GM18858 (cell line): ENCODE measurements around the gene SLC23A2.
"Not testable (repeated sequence)": the region's sequence is repeated elsewhere in the genome, so short reads cannot be mapped to it uniquely, and the experiment has no call there.

Source experiments
- ATAC-seq: cut with Tn5 transposase; IDR thresholded peaks from one replicate; pipeline ENCODE4 v1.9.1; 2021; ENCODE audit not compliant: unreplicated experiment

Gene SLC23A2

DNA sequence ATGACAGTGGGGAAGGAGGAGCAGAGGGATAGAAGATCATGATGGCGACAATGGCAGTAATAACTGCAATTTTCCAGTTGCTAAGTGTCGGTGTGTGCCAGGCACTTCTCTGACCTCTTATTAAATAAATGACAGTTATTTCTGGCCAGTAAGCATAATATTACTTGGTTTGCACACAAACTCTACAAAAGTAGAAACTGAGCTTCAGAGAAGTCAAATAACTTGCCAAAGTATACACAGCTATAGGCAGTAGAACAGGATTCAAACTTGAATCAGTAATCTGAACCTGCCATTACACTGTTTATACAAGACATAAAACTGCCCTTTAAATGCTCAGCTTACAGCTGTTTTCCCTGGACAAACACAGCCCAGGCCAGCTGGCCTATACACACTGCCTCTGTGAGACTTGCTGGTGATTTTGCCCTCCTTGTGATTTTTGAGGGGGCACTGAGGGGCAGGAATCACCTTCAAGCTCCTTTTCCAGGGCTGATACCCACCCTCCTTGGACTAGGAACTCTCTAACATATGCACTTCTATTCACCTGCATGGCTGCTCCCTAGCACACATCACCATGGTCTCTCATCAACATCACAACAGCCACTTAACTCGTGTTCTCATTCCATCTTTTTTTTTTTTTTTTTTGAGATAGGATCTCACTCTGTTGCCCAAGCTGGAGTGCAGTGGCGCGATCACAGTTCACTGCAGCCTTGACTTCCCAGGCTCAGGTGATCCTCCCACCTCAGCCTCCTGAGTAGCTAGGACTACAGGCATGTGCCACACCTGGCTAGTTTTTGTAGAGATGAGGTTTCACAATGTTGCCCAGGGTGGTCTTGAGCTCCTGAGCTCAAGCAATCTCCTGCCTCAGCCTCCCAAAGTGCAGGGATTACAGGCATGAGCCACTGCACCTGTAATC, 63.6 kb downstream of the SLC23A2 start:
- ATAC-seq: no peak

DNA sequence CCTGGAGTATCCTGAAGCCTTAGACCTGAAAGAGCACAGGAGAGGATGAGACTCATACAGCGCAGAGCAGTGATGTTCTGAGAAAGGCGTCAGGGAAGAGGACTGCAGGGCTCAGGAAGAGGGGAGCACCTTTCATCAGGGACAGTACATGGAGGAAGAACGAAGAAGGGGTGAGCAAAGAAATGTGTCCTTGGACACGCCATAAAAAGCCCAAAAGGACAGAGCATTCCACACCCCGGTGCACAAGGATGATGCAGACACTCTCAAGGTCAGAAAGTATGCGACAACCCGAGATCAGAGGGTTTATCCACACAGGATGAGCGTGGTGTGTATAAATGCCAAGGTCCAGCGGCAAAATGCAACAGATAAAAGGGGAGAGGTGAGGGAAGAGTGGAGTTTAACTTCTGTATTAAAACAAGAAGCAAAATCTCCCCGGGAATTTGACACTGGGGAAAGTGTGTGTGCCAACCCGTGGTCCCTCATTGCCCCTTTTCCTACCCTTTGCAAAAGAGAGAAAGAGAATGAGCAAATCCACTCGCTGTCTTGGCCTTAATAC, 64.4 kb downstream of the SLC23A2 start:
- no peak for ATAC-seq

DNA sequence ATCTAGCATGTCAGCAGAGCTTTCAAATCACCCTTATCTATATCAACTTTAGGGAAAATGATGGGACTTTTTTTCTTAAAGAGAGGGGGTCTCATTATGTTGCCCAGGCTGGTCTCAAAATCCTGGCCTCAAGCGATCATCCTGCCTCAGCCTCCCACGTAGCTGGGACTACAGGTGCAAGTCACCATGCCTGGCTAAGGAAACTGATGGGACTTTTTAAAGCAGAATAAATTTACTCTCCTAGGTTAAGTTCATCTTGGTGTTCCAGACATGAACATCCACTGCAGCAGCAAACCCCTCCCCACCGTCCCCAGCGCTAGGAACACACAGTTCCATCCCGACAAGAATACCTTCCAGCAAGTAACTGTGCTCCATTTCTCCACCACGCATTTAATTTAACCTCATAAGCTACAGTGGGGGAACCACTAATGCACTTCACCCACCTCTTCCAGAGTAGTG, 64.9 kb downstream of the SLC23A2 start:
- ATAC-seq: no peak

DNA sequence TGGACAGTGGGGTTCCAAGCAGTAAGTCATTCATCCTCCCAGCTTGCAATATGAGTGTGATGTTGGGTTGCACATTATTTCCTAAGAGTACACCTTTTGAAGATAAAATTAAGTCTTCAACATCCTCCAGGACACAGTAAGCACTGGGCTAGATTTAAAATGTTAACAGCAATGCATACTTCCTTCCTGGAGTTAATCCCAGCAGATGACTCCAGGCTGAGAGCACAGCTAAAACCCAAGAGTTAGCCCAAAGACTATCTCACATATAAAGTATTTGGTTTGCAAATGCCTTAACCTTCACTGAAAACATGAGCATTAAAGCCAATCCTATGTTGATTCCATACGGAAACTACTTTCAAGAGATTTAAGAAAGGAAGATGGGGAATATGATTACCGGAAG, 69.2 kb downstream of the SLC23A2 start:
- ATAC-seq: no peak

DNA sequence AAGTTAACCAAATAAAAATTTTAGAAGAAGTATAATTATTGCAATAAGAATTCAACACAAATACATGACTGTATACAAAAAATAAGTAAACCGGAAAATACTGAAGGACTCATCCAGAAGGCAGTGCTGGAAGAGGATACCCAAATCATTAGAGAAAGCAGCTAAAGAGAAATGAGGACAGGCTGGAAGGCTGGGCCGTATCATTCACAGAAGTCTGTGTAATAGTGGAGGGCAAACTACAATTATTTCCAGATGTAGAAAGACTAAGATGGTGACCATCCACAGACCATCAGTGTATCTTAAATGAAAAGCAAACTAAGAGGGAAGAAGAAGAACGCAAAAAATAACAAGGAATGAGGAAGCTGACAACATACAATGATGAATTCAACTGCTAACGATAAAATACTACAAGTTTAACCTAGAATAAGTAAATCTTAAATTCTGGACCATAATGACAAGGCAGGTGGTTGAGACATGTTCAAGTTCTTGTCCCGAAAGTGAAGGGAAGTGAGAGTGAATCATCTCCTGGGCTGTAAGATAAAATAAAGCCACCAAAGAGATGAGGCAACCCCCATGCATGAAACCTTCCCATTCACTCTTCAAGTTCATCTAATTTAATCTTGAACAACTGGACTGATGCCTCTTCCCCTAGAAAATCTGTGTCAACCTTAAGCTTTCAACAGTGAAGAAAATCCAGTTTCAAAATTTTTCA, 71.5 kb downstream of the SLC23A2 start:
- no peak for ATAC-seq

DNA sequence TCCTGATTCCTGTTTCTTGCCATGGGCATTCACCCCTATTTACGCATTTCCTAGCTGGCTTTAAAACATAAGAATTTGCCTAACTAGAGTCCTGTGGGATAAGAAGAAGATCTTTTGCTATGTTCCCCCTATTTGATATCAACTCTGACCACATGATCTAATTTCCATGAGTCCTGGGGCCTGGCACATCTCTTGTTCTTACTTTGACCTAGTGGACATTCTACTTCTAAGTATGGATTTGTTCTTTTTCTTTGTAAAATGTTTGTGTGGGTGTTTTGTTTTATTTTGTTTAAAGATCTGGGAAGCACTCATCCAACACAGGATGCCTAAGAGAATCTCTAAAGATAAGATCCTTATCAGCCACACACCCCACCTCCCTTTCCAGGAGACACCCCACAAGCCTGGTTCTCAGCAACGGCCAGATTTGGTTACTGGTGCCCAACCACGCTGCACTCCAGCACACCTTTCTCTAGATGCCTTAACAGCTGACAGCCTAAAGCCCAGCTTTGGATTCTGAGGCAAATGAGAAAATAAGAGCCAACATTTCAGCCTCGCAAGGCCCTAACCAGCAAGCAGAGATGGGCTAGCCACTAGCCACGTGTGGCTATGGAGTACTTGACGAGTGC, 74.7 kb downstream of the SLC23A2 start:
- no peak for ATAC-seq

DNA sequence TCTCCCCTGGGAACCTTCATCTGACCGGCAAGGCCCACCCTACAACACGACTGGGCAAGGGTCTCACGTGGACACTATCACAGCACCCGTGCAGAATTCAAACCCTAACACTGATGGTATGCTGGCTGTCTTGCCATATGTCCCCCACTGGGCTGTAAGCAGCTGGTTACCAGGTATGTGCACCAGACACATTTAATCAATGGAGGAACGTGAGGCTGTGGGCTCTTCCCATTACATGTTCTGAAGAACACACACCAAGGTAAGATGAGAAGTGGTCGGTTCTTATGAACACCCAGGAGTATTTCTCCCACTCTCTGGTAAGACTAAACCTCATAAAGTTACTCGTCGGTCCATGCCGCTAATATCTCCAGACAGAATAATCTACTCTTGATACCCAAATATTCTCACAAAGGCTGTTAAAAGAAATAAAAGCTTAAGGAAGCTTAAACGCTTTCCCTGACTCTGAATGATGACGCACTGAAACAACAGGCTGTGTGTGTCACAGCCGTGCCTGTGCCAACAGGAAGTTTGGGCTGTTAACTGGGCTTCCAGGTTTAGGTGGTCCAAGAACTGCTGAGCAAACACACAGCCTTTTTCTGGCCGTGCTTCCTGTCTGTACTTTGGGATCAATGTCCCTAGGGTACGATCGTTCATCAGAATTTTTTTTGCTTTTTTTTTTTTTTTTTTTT, 75.3 kb downstream of the SLC23A2 start:
- ATAC-seq: no peak

DNA sequence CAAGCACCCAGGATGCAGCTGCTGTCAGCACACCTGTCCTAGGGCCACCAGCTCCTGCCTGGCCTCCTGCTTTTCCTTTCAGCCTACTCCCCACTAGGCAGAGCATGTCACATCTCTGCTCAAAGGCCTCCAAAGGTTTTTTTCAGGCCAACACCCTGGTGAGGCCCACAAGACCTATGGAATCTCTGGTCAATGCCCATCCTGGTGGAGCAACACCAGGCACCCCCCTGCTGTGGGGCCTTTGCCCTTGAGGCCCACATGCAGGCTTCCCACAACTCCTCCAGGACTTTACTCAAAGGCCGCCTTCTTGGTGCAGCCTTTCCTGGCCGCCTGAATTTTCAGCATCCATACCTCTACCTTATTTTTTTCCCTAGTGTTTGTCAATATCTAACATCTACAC, 76.9 kb downstream of the SLC23A2 start:
- ATAC-seq: no peak

DNA sequence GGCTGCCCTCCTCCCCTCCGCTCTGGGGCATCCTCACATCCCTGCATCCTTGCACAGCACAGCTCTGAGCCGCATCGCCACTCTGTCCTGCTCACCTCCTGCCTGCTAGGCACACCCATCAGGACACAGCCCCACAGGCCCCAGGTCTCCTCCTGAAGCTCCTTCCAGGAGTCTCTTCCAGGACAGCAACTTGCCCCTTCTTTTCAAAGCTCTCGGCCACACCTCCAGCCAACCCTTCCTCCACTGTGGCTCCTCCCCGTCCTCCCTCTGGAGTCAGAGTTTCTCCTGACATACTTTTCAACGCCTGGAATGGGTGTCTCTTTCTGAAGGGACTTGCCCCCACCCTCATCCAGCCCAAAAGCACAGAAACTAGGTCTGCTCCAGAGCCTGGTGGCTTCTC, 77.3 kb downstream of the SLC23A2 start:
- no peak for ATAC-seq

DNA sequence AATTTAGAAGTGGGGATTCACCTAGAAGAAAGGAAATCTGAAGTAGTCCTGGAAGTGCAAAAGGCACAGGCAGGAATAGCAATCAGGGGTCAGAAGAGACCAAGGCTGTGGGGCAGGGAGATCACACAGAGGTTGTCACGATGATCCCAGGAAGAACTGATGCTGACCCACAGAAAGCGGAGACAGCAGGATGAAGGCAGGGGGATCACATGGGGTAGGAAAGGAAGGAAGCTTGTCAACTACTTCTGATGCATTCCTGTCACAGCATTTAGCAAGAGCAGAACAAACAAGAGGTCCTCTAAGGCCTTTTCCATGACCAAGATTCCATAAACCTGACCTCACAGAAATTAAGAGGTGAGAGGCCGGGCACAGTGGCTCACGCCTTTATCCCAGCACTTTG, 79.1 kb downstream of the SLC23A2 start:
- no peak for ATAC-seq

DNA sequence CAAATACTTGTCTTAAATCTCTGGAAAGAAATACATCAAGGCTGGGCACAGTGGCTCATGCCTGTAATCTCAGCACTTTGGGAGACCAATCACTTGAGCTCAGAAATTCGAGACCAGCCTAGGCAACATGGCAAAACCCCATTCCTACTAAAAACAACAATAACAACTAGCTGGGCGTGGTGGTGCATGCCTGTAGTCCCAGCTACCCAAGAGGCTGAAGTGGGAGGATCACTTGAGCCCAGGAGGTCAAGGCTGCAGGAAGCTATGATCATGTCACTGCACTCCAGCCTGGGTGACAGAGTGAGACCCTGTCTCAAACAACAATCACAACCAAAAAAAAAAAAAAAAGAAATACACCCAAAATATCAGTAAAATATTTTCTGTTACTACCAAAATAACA, 80.0 kb downstream of the SLC23A2 start:
- ATAC-seq: not testable (repeated sequence)

DNA sequence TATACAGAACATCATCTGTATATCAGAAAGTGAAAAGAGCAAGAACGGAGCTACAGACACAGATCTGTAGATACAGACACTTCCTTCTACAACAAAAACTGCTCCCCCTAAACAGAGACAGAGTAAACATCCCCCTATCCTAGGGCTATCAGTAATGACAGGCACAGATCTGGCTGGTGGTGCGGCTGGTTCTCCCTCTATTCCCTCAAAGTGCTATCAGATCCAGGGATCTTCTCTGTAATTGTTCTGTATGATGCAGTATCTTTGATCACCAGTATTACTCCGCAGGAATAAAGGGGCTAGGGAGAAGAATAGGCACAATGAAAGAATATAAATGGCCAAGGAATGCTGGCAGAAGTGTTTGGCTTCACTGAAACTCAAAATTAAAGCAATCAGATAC, 80.7 kb downstream of the SLC23A2 start:
- ATAC-seq: no peak

DNA sequence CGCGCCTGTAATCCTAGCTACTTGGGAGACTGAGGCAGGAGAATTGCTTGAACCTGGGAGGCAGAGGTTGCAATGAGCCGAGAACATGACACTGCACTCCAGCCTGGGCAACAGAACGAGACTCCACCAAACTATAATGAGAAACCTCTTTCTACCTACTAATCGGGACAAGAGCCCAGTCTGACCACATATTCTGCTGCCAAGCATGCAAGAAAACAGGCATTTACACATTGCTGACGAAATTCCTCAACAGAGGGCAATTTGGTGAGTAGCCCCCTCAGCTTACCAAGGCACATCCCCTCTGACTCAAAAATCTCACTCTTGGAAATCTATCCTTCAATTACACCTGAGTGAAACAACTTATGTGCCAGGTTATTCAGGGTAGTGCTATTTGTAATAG, 81.2 kb downstream of the SLC23A2 start:
- no peak for ATAC-seq

DNA sequence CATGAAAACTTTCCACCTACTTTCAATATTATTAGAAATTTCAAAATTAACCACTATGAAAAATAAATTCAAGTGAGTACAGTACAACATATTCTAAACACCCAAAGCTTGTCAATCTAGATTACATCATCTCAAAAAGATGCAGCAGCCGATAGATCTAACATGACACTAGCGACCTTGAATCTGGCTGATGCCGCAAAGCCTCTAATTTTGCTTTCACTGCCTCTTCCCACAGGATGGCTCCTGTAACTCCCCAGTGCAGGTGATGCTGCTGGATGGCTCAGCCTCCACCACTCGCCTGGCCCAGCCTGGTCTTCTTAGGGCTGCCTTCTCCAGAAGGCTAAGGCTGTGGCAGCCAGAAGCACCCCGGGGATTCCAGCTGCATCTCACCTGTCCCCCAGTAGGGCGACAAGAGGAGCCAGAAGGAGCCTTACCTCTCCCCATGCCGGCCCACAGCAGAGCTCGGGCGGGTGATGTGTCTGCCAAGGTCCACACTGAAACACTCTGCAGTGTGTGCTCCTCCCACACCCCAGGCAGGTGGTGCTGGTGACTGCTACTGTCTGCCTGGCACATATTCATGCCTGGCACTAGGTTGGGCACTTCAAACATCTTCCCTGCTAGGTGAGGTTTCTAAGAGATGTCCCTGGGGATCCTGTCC, 82.1 kb downstream of the SLC23A2 start:
- ATAC-seq: no peak

DNA sequence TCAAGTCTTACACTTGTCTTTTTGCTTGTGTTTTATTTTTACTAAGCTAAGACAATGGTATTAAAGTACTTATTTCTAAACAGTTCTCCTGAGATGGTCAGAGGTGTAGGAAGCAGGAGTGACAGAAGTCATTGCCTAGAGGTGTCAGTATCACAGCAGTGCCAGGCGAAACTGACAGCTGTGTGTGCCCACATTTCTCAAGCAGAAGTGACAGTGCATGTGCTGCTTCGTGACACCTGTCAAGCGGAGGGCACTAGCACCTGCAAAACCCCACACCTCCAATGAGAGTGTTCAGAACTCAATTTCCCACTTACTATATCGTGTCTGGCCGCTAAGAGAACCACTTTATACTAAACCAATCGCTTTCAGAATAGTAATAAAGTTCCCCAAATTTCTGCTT, 82.8 kb downstream of the SLC23A2 start:
- ATAC-seq: no peak

DNA sequence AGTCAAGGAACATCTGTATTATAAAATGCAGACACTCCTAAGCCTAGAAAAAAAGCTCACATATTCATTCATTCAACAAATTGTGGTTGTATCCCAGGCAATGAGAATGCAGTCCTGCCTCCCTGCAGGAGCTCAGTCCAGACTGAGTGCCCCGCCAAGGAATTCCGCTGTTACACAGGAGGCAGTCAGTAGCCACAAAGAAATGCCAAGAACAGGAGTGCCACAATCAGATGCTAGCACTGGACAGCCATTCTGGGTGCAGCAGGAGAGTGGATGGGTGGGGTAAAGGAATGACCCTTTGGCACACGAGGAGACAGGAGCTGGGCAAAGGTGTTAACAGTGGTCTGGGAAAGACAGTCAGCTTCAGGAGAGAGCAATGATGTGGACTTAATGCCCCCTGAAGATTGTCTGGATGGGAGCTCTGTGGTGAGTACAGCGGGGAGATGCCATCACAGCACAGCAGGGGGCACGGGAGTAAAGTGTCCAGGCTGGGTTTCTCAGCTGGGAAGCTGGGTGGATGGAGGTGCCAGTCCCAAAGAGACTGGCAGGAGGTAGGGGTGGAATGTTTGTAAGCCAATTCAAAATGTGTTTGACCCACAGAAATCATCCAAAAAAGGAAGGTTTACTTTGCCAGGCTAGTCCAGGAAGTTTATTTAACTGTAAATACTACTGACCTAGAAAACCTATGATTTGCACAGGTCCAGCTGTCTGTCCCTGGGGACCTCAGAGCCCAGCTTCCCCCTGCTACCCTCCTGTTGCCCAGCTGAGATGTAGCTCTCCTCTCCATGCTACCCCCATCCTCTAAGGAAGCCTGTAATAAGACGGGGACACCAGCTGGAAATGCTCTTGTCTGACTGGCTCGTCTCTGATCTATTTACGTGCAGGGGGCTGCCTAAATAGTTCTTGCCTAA, 84.1 kb downstream of the SLC23A2 start:
- ATAC-seq: no peak

DNA sequence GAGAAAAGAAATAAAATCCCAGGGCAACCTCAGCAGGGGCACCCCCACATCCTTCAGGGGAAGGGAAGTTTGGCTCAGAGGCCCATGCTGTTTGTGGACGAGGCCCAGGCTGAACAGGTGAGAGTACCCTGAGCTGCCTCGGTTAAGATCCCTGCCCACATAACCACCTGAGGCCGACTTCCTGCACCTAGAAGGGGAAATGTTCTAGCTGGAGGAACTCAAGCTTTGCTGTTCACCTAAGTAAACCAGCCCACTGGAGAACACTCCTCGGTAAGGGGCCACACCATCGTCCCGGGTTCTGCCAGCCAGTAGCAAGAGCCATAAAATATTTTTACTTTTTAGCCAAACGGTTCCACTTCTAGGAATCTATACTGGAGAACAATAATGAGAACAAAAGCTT, 88.2 kb downstream of the SLC23A2 start:
- no peak for ATAC-seq

DNA sequence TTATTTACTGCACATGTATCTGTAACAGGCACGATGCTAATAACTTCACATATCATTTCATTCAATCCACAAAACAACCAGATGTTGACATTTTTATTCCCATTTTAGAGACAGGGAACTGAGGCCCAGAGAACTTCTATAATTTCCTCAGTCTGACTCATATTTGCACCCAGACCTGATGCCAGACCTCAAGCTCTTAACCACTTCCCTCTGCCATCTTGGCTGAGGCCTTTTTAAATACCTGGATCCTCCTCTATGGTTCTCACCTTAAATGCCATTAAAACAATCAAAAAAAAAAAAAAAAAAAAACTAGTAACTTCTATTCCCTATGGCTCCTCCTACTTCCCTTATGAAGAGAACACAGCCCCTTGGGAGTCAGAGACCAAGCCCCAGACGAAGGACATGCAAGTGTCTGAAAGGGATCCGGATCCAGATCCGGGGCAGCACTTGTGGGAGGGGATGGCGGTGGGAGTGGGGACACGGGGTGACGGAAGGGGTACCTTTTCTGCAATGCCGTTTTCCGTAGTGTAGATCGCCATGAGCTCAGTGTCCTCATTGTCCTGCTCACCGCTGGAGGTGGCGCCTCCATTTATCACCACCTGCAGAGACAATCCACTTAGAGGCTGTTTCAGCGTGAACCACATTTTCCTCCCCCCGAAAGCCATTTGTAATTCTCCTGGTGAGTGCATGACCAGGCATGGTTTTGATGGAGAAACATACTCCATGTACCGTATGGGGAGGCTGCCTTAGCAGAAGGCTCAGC, 88.7 kb downstream of the SLC23A2 start:
- no peak for ATAC-seq

DNA sequence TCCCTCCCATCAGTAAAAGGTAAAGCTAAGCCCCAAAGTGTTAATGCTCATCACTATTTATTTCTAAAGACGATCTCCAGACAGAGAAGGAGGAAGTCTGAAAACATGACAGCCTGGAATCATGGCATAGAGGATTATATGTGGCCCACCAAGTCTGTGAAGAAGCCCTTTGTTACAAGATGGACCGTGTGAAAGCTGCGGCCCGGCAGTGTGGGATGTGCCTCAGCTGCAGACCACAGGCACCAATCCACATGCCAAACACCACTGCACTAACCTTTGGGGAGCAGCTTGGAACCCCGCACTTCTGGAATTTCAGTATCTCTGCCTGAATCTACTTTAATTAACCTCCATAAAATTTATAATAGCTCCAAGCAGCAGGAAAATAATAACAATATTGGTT, 90.4 kb downstream of the SLC23A2 start:
- no peak for ATAC-seq
